IPS-20b (cell line): Measurements from ENCODE around the gene RACGAP1.

ENCODE experiments used
- H3K27ac ChIP-seq: one replicate; pipeline ENCODE4 v1.5.1; 2013; ENCODE audit warnings: low read length
- H3K27me3 ChIP-seq: 2 replicates; pipeline ENCODE4 v1.6.1; 2013; ENCODE audit warnings: mild to moderate bottlenecking, low read length, inconsistent platforms; ENCODE audit not compliant: insufficient read depth
- H3K36me3 ChIP-seq: 2 replicates; pipeline ENCODE4 v1.6.1; 2013; ENCODE audit warnings: low read depth, mild to moderate bottlenecking, inconsistent platforms, low read length, moderate library complexity; ENCODE audit not compliant: insufficient read depth
- H3K4me1 ChIP-seq: 2 replicates; pipeline ENCODE4 v1.6.1; 2013; ENCODE audit warnings: mild to moderate bottlenecking, control low read depth, inconsistent platforms, low read length, moderate library complexity; ENCODE audit not compliant: insufficient read depth
- H3K4me3 ChIP-seq: 2 replicates; pipeline ENCODE4 v1.5.1; 2013; ENCODE audit warnings: mild to moderate bottlenecking, low read length, inconsistent platforms
- H3K9ac ChIP-seq: 2 replicates; pipeline ENCODE4 v1.6.1; 2013; ENCODE audit warnings: low read depth, mild to moderate bottlenecking, inconsistent platforms, low read length, moderate library complexity
- H3K9me3 ChIP-seq: 2 replicates; pipeline ENCODE4 v1.6.1; 2013; ENCODE audit warnings: mild to moderate bottlenecking, low read depth, low read length, inconsistent platforms; ENCODE audit not compliant: insufficient read depth

Gene RACGAP1

DNA sequence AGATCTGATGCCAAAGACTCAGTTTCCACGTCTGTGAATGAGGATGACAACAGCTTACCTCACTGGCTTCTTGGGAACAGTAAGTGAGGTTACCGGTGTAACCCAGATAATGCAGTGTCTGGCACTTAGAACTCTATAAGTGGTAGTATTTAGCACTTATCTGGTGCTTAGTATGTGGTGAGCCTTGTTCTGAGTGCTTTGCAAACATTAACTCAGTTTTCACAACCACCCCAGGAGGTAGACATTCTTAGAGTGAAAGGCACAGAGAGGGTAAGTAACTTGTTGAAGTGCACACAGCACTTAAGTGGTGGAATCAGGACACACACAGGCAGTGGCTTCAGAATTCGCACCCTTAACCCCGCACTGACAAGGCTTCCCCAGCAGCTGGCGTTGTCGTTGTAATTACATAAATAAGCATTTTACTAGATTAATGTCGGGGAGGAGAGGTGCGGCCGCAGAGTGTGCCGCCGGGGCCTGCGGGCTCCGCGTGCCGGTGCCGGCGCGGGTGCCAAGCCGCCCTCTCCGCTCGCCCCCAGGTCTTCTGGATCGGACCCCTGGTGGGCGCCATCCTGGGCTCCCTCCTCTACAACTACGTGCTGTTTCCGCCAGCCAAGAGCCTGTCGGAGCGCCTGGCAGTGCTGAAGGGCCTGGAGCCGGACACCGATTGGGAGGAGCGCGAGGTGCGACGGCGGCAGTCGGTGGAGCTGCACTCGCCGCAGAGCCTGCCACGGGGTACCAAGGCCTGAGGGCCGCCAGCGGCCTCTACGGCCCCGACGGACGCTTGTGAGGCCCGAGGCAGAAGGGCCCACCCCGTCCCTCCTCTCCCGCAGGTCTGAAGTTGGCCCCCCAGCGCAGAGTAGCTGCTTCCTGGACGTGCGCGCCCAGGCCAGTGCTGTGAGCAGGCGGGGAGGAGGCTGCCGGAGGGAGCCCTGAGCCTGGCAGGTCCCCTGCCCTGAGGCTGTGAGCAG is 70.1 kb downstream of the RACGAP1 start:
- H3K4me1 ChIP-seq, result peaks cover 12% of the 10 kb centered on the region
- H3K9me3 ChIP-seq, result no peaks in the 10 kb centered on the region
- no peaks in the 10 kb centered on the region for H3K36me3 ChIP-seq
- no peak overlapping the region for H3K27ac ChIP-seq
- H3K4me3 ChIP-seq, result no peak overlapping the region; the same call in 1 of the 2 replicates
- H3K9ac ChIP-seq, result no peak overlapping the region
- peaks cover 60% of the 10 kb centered on the region for H3K27me3 ChIP-seq

- Histone ChIP-seq H3K4me1 (peaks cover 3% of the 10 kb centered on the region), H3K9ac (no peak overlapping the region), H3K36me3 (no peaks in the 10 kb centered on the region), H3K9me3 (no peaks in the 10 kb centered on the region), H3K27ac (no peak overlapping the region), H3K4me3 (no peak overlapping the region), H3K27me3 (peaks cover 50% of the 10 kb centered on the region)
Measured at GRCh38 chr12:49953961-49954846, 71.1 kb downstream of the RACGAP1 start.

- Histone ChIP-seq H3K9me3 (no peaks in the 10 kb centered on the region), H3K4me1 (no peaks in the 10 kb centered on the region), H3K36me3 (no peaks in the 10 kb centered on the region), H3K9ac (no peak overlapping the region), H3K27me3 (peaks cover 40% of the 10 kb centered on the region), H3K27ac (no peak overlapping the region), H3K4me3 (no peak overlapping the region)
Measured at GRCh38 chr12:49953151-49953550, 72.1 kb downstream of the RACGAP1 start.

- Histone ChIP-seq H3K27me3 (peaks cover 33% of the 10 kb centered on the region), H3K27ac (no peak overlapping the region), H3K4me1 (0 out of 2 replicates have a peak, but pooled peaks cover 2% of the 10 kb centered on the region), H3K36me3 (no peaks in the 10 kb centered on the region), H3K9ac (no peak overlapping the region), H3K9me3 (no peaks in the 10 kb centered on the region), H3K4me3 (no peak overlapping the region)
Measured at GRCh38 chr12:49952391-49953055, 72.8 kb downstream of the RACGAP1 start.

- H3K36me3 ChIP-seq, result no peaks in the 10 kb centered on the region
- 0 out of 2 replicates have a peak, but pooled peaks cover 3% of the 10 kb centered on the region for H3K4me1 ChIP-seq
- H3K9me3 ChIP-seq, result no peaks in the 10 kb centered on the region
- H3K4me3 ChIP-seq, result no peak overlapping the region
- no peak overlapping the region for H3K9ac ChIP-seq
- peaks cover 24% of the 10 kb centered on the region for H3K27me3 ChIP-seq
- H3K27ac ChIP-seq, result no peak overlapping the region
Measured at GRCh38 chr12:49951411-49952240, 73.7 kb downstream of the RACGAP1 start.

DNA sequence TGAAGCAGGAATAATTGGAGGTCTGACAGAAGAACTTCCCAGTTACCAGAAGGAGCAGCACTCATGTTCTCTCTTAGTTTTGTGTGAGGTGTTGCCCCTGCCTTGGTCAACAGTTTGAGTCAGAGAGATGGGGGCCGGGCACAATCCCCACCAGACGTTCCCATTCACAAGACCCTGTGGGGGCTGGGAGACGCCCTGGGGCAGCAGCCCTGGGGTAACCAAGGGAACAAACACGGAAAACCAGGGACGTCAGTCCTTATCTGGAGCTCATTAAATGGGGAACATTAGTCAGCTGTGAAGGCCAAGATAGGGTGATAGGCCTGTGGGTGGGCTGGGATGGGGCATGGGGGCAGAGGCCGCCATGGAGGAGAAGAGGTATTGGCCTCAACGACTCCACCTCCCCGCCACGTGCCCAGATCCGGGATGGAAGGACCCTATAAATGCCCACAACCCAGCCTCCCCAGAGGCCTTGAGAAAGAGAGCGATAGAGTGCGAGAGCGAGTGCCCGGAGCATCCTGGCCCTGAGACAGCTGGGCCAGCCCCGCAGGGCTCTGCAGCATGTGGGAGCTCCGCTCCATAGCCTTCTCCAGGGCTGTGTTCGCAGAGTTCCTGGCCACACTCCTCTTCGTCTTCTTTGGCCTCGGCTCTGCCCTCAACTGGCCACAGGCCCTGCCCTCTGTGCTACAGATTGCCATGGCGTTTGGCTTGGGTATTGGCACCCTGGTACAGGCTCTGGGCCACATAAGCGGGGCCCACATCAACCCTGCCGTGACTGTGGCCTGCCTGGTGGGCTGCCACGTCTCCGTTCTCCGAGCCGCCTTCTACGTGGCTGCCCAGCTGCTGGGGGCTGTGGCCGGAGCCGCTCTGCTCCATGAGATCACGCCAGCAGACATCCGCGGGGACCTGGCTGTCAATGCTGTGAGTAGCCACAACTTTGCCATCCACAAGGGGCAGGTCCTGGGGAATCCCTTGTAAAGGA is 74.7 kb downstream of the RACGAP1 start, which contains the start of gene AQP2:
AQP2 (plus strand) TSS at position 465 of the 979 bp plus-strand sequence; CDS start at position 559, 94 bp downstream.
- Histone ChIP-seq H3K4me3 (no peak within 1 kb of the TSS), H3K9me3 (no peaks in the 10 kb centered on the region), H3K9ac (no peak within 1 kb of the TSS), H3K4me1 (peaks cover 12% of the 10 kb centered on the region; the same call in 1 of the 2 replicates), H3K27ac (no peak within 1 kb of the TSS), H3K36me3 (no peaks in the 10 kb centered on the region), H3K27me3 (peaks cover 14% of the 10 kb centered on the region)

DNA sequence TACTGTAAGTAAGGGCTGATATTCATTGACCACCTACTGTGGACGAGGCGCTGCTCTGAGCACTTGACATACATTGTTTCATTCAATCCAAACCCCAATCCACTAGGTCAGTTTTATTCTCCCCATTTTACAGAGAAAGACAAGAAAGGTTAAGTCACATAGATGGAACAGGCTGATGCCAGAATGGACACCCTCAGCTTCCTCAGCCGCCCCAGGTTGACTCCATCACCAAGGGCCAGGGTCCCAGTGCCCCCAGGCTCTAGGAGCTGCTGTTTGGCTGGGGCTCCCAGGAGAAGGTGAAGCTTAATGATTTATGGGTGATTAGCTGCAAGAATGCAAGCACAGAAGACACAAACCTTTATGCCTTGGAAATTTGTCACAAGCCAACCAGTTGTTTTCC is 75.4 kb downstream of the RACGAP1 start:
- Histone ChIP-seq H3K9ac (no peak overlapping the region), H3K27me3 (peaks cover 12% of the 10 kb centered on the region), H3K4me3 (no peak overlapping the region), H3K4me1 (peaks cover 12% of the 10 kb centered on the region; the same call in 1 of the 2 replicates), H3K36me3 (no peaks in the 10 kb centered on the region), H3K27ac (no peak overlapping the region), H3K9me3 (no peaks in the 10 kb centered on the region)

DNA sequence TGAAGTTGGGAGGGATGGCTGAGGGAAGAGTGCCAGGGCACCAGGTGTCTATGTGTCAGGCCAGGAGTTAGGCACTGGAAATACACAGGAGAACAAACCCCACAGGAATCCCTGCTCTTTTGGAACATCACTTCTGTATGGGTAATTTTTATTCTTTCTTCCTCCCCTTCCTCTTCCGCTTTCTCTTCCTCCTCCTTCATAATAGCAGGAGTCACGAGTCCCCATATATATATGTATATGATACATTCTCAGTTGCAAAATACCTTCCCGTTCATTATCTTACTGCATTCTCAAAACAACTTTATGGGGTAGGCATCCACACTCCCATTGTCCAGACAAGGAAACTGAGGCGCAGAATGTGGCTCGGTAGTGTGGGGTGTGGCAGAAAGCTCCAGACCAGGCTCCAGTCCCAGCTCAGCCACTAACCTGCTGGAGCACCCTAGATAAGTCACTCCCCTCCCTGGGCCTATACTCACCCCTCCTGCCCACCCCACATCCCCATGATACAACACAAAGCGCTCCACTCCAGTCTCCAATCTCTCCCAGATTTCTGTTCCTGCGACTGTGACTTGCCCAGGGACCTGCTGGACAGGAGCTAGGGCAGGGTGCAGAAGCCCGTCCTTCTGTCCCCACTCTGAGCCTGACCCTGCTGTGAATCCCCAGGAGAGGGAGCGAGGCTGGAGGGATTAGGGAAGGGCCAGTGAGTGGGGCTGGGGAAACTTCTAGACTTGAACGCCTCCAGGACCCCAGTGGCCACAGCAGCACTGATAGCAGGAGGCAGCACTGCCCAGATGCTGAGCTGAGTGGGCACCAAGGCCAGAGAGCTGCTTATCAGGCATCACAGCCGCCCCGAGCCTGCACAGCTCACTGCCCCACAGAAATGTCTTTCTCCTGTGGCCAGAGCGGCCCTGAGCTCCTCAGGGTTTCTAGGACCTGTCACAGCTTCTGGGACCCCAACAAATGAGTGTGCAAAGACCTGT is 76.1 kb downstream of the RACGAP1 start:
- H3K27ac ChIP-seq, result no peak overlapping the region
- H3K9me3 ChIP-seq, result no peaks in the 10 kb centered on the region
- no peak overlapping the region for H3K9ac ChIP-seq
- peaks cover 12% of the 10 kb centered on the region; the same call in 1 of the 2 replicates for H3K4me1 ChIP-seq
- no peak overlapping the region for H3K4me3 ChIP-seq
- peaks cover 13% of the 10 kb centered on the region for H3K27me3 ChIP-seq
- no peaks in the 10 kb centered on the region for H3K36me3 ChIP-seq

DNA sequence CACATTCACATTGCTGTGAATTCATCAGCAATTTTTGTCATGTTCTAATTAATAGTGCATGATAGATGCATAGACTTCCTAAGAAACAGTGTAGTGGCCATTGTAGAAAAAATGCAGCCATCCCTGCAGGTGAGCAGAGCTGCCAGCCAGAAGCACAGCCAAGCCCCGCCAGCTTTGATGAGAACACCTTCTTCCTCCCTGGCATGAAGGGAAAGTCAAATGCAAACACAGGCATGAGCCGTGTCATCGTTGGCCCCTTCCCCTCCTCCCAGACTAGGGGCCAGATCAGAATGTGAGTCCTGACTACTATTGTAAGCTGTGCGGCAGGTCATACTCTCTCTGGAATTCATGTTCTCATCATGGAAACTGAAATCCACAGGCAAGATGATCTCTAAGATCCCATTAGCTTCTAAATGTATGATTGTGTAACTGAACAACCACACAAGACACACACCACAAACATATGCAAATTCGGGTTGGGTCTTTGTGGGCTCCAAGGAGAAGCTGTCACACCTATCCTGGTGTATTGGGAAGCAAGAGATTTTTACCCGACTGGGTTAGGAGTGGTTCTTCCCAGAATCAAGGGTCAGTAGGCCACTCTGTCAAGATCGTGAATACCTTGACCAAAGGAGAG is 77.6 kb downstream of the RACGAP1 start:
- Histone ChIP-seq H3K36me3 (no peaks in the 10 kb centered on the region), H3K4me1 (peaks cover 13% of the 10 kb centered on the region), H3K4me3 (no peak overlapping the region), H3K27ac (no peak overlapping the region), H3K9ac (no peak overlapping the region), H3K27me3 (peaks cover 21% of the 10 kb centered on the region), H3K9me3 (no peaks in the 10 kb centered on the region)
